RWPE2 (cell line): ENCODE results near the gene IDS.

Experiments
- ATAC-seq: fragments of 200-7000 bp; cut with Tn5 transposase; 3 replicates; pipeline ENCODE4 v1.9.1; 2021; ENCODE audit warnings: low read depth
- DNase-seq: peaks from one replicate; pipeline ENCODE4 v3.0.0-alpha.2; 2020; ENCODE audit warnings: low spot score
- H3K27ac ChIP-seq: fragments of 450-650 bp; 2 replicates; pipeline ENCODE4 v1.5.1; 2017; ENCODE audit warnings: mild to moderate bottlenecking; ENCODE audit not compliant: poor library complexity, severe bottlenecking
- H3K27me3 ChIP-seq: fragments of 250-450 bp; sonication (Bioruptor Pico); 2 replicates; pipeline ENCODE4 v1.5.1; 2021; ENCODE audit warnings: mild to moderate bottlenecking, moderate library complexity; ENCODE audit not compliant: insufficient read depth, poor library complexity, severe bottlenecking
- H3K36me3 ChIP-seq: fragments of 250-450 bp; sonication (Bioruptor Pico); 2 replicates; pipeline ENCODE4 v1.5.1; 2020; ENCODE audit warnings: low read depth, mild to moderate bottlenecking, moderate library complexity
- H3K4me1 ChIP-seq: fragments of 250-450 bp; sonication (Bioruptor Pico); 2 replicates; pipeline ENCODE4 v1.5.1; 2021; ENCODE audit warnings: mild to moderate bottlenecking, moderate library complexity; ENCODE audit not compliant: insufficient read depth, poor library complexity, severe bottlenecking
- H3K4me3 ChIP-seq: fragments of 250-450 bp; sonication (Bioruptor Pico); 2 replicates; pipeline ENCODE4 v1.5.1; 2021; ENCODE audit warnings: mild to moderate bottlenecking, moderate library complexity; ENCODE audit not compliant: severe bottlenecking
- H3K9me3 ChIP-seq: fragments of 250-450 bp; sonication (Bioruptor Pico); 2 replicates; pipeline ENCODE4 v1.5.1; 2021; ENCODE audit warnings: mild to moderate bottlenecking, moderate library complexity; ENCODE audit not compliant: severe bottlenecking
- TF ChIP-seq, protein P1 (sequence below): fragments of 450-650 bp; IDR thresholded peaks from one replicate; pipeline ENCODE4 v1.5.1; 2017; ENCODE audit warnings: mild to moderate bottlenecking, moderate library complexity; ENCODE audit not compliant: poor library complexity, severe bottlenecking

The IDS gene

DNA sequence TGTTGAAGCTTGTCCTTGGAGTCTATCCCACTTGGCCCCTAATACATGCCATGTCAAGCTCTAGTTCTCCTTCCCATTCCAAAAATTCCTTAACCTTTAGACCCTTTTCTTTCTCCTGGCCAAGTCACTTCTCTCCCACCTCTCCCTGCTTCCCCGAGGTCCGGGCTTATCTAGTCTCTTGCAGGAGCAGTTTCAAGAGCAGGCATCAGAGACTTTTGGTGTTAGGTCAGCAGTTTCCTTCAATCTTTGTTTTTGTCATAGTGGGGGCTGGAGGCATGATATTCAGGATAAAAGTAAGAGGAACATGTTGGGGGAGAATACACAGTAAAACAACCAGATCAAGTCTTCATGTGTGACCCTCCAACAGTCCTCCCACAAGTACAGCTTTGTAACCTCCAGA lies 11.5 kb upstream of the IDS start:
- no peak for ATAC-seq
- H3K27ac ChIP-seq = no peak overlapping the region

DNA sequence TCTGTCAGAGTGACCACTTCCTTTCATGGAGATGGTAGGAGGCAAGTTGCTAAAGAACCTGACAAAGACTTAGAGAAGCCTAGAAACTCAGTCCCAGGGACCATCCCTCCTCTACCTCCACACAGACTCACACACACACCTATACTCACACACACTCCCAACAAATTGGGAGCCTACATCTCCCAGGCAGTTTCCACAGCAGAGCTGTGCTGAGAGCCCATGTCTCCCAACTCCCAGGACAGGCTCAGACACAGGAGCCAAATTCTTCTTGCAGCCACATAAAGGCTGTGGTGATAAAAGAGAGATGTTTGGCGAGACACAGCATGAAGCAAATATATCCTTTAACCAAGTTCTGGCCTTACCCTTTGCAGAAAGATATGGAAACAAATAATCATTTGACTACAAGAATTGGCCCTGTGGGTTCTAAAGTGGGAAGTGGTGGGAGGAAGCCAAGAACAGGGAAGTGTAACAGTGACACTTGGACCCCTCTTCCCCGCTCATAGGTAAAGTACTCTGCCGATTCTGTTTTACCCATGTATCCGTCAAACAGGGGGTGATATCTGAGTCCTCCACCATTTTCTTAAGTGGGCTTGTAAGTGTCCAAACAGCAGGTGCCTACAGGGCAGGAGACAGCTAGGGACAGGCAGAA lies 11.0 kb upstream of the IDS start:
- Histone ChIP-seq H3K27me3 (no peaks in the 10 kb centered on the region), H3K9me3 (no peaks in the 10 kb centered on the region), H3K27ac (no peak overlapping the region), H3K4me3 (no peak overlapping the region), H3K36me3 (no peaks in the 10 kb centered on the region), H3K4me1 (peaks cover 6% of the 10 kb centered on the region)
- TF ChIP-seq, protein P1, sequence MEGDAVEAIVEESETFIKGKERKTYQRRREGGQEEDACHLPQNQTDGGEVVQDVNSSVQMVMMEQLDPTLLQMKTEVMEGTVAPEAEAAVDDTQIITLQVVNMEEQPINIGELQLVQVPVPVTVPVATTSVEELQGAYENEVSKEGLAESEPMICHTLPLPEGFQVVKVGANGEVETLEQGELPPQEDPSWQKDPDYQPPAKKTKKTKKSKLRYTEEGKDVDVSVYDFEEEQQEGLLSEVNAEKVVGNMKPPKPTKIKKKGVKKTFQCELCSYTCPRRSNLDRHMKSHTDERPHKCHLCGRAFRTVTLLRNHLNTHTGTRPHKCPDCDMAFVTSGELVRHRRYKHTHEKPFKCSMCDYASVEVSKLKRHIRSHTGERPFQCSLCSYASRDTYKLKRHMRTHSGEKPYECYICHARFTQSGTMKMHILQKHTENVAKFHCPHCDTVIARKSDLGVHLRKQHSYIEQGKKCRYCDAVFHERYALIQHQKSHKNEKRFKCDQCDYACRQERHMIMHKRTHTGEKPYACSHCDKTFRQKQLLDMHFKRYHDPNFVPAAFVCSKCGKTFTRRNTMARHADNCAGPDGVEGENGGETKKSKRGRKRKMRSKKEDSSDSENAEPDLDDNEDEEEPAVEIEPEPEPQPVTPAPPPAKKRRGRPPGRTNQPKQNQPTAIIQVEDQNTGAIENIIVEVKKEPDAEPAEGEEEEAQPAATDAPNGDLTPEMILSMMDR = no peak
- ATAC-seq (no peak), DNase-seq (no peak)

More for the DNA sequence above, 11.5 kb upstream of the IDS start:
- Histone ChIP-seq H3K36me3 (no peaks in the 10 kb centered on the region), H3K4me3 (no peak overlapping the region), H3K27me3 (no peaks in the 10 kb centered on the region), H3K9me3 (no peaks in the 10 kb centered on the region), H3K4me1 (peaks cover under 1% of the 10 kb centered on the region)
- TF ChIP-seq, protein P1 = no peak
- no peak for DNase-seq

DNA sequence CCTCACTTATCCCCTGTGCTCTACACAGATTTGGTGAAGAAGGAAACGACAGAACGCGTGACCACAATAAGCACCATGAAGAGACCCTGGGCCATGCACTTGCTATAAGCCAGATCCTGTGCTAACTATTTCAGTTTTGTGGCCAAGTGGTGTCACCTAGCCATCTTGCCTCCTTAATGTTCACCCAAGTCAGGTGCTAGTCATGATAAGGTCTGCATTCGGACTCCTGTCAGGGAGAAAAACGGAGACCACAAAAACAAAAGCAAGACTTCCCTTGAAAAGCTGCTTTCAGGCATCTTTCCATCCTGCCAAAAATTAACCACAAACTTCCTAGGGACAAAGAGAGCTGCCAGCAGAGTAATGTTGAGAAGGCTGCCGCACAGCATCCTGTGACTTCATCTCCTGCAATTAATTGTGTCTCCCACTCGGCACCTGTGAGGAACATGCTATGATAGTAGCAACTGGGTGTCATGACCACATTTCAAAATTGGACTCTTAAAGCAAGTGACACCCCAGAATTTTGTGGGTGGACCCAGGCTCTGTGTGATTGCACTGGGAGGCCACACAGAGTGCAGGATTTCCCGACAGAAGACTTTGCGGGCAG lies 8.8 kb upstream of the IDS start:
- ATAC-seq (no peak), DNase-seq (no peak)
- Histone ChIP-seq H3K36me3 (no peaks in the 10 kb centered on the region), H3K4me1 (peaks cover 8% of the 10 kb centered on the region), H3K27me3 (no peaks in the 10 kb centered on the region), H3K9me3 (no peaks in the 10 kb centered on the region), H3K27ac (no peak overlapping the region), H3K4me3 (no peak overlapping the region)
- TF ChIP-seq, protein P1 = no peak

GRCh38 chrX:149512225-149512885 lies 7.2 kb upstream of the IDS start:
- Histone ChIP-seq H3K27ac (no peak overlapping the region), H3K4me3 (no peak overlapping the region), H3K27me3 (no peaks in the 10 kb centered on the region), H3K9me3 (no peaks in the 10 kb centered on the region), H3K4me1 (peaks cover 8% of the 10 kb centered on the region), H3K36me3 (no peaks in the 10 kb centered on the region)
- DNase-seq = no peak
- TF ChIP-seq, protein P1 = peak; percentile 33
- peak; percentile 42; the same call in 1 of the 3 replicates for ATAC-seq

DNA sequence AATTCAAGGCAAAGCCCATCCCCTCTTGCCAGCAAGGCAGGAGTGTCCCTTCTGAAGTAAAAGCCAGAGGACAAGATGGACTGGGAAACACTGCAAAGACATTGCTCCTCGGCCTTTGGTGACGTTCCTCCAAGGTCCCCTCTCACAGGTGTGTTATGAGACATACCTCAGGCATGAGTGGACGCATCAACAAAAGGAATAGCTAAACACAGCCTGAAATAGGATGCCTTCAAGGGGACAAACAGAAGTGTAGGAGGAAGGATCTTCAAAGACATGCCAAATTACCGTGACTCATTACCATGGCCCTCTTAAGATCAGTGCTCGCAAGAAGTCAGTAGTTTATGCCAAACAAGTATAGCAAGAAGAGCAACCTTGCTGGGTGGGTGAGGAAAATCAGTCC lies 6.0 kb upstream of the IDS start:
- DNase-seq (no peak), ATAC-seq (peak; percentile 69)
- H3K9me3 ChIP-seq = no peaks in the 10 kb centered on the region
- TF ChIP-seq, protein P1 = no peak
- no peak overlapping the region for H3K4me3 ChIP-seq
- peaks cover 16% of the 10 kb centered on the region for H3K4me1 ChIP-seq
- no peaks in the 10 kb centered on the region for H3K36me3 ChIP-seq
- H3K27me3 ChIP-seq = no peaks in the 10 kb centered on the region
- no peak overlapping the region for H3K27ac ChIP-seq
